GM15510 (cell line): Measurements from ENCODE around the gene EPB41L2.

Experiments
- POLR2A ChIP-seq: IDR thresholded peaks from 3 replicates; pipeline ENCODE4 v1.6.1; 2011; ENCODE audit warnings: borderline replicate concordance; ENCODE audit not compliant: insufficient read length; ENCODE audit errors: extremely low read depth

The EPB41L2 gene

DNA sequence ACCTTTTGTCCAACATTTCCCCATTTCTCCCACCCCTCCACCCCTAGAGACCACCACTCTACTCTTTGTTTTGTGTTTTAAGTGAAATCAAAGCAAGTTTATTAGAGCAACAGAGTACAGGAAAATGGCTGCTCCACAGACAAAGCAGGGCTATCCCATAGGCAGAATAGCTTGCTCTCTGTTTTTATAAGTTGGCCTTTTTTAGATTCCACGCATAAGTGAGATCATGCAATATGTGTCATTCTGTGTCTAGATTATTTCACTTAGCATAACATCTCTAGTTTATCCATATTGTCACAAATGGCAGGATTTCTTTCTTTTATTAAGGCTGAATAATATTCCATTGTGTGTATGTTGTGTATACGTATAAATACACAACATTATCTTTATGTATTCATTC is 266.0 kb downstream of the EPB41L2 start:
- no peak for TF ChIP-seq POLR2A

DNA sequence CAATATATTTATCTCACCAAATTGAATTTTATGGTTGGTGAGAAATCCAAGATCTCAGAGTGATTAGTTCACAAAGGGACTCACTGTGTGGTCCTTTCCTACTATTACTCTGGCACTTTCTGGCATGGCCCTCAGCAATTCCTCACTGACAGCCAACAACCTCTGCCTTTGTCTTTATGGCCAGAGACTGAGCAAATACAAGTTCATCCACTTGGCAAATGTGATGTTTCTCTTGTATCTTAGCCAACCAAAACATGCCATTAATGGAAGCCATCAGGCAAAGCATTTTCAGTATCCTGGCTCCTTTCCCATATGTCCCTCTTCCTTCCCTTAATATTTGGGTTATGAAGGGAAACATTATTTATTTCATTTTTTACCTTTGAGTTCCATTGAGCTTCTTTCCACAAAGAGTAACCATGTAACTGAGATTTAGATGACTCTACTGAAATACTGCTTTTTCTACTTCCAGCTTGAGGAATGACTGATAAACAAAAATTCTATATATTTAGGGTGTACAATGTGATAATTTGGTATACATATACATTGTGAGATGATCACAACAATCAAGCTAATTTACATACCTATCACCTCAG is 266.6 kb downstream of the EPB41L2 start:
- no peak for TF ChIP-seq POLR2A

DNA sequence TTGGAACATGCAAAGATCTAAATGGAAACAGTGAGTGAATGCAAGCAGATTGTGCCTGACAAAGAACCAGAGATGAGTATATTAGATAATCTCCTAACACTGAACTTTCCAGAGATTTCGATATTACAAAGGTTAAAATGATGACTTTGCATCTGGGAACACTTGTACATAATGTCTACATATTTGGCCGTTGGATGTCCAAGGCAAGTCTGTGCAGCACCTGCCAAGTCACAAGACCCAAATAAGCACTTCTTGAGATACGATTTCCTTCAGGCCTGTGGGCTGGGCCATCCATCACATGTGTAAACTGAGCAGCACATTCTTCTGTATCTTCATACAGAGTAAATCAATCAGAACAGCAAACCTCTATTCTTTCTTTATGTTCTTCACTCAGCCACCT is 268.3 kb downstream of the EPB41L2 start:
- no peak for TF ChIP-seq POLR2A

DNA sequence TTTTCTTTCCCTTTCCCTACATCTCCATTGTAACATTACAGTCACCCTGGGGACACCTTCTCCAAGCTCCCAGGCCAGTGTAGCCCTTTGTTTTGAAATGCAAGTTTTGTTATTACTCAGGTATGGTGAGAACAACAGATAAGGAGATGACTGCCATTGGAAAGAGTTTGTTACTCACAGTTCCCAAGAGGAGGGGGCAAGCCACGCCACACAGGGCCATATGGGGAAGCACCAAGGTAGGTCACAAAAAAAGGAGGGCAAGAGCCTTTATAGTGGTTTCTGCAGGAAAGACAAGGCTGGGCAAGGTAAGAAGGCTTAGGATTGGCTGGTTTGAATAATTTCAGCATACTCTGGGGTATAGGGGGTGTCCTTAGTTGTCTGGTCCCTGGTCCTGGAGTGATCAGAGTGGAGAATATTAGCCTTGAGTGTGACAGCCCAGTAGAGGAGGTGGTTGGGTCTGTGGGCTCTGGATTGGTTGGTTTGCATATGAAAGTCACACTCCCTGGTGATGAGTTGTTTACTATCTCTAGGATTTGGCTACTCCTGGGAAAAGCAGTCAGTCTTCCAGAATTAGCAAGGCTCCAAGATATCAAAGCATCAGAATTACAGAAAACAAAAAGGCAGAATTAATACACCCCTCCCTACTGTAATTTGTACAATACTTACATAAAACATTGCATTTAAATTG is 268.9 kb downstream of the EPB41L2 start:
- TF ChIP-seq POLR2A: no peak
